Gastrocnemius medialis (tissue), 4 donors: ENCODE results near the gene HOXD12.

Source experiments
- CTCF ChIP-seq, 5 experiments: fragments of 450-650 bp in 3 of 5; fragments of 200-600 bp in 2 of 5; sonication (generic) in 2 of 5; IDR thresholded peaks in 4 of 5; conservative IDR thresholded peaks in 1 of 5; 1 replicate in 4 of 5; 2 replicates in 1 of 5; pipeline ENCODE4 v1.5.1; 2016 to 2019; ENCODE audit warnings: antibody characterized with exemption in 5 of 5, mild to moderate bottlenecking in 3 of 5, moderate library complexity in 3 of 5
- POLR2A ChIP-seq, 2 donors: fragments of 450-650 bp; IDR thresholded peaks; one replicate each; pipeline ENCODE4 v1.6.1; 2017; ENCODE audit warnings: antibody characterized with exemption in 2 of 2, mild to moderate bottlenecking in 2 of 2, moderate library complexity in 2 of 2

- TF ChIP-seq POLR2A (IDR thresholded peaks at IDR 0.05) (no peak), CTCF (IDR thresholded peaks at IDR 0.05 in 4 of 5, conservative IDR thresholded peaks at IDR 0.05 in 1 of 5) (no peak)
Observed at GRCh38 chr2:176066645-176067588, 32.7 kb upstream of the HOXD12 start.
